ENCODE data around the gene PTPN23.

GRCh38 chr3:47412842-47413520 lies 32.2 kb downstream of the PTPN23 start:
- no peak for TF ChIP-seq ARNT (IDR thresholded peaks at IDR 0.05)
- no peak for TF ChIP-seq SP1 (IDR thresholded peaks at IDR 0.05)
- no peak for TF ChIP-seq ZNF384 (IDR thresholded peaks at IDR 0.05)
- no peak for TF ChIP-seq FOXK2 (IDR thresholded peaks at IDR 0.05)
- TF ChIP-seq L3MBTL2 (conservative IDR thresholded peaks at IDR 0.05), result no peak
- no peak for TF ChIP-seq FOXA1 (IDR thresholded peaks at IDR 0.05)
- no peak for TF ChIP-seq BHLHE40 (IDR thresholded peaks at IDR 0.05; ENCODE audit: borderline replicate concordance)
- TF ChIP-seq SUZ12 (IDR thresholded peaks at IDR 0.05), result no peak
- TF ChIP-seq HDGF (IDR thresholded peaks at IDR 0.05; ENCODE audit: borderline replicate concordance), result no peak
